GM18526 (cell line): ENCODE results near the gene KLHL35.

ENCODE experiments used
- POLR2A ChIP-seq: IDR thresholded peaks from 3 replicates; pipeline ENCODE4 v1.6.1; 2011; ENCODE audit not compliant: insufficient read length; ENCODE audit errors: extremely low read depth

The KLHL35 gene

GRCh38 chr11:75432911-75433321 lies at the start of gene KLHL35:
Gene KLHL35 (minus strand): TSS chr11:75433203. CDS start chr11:75430629, 2,574 bp downstream.
- no peak for TF ChIP-seq POLR2A

- TF ChIP-seq POLR2A, result no peak
These were observed 49.1 kb upstream of the KLHL35 start for GRCh38 chr11:75481922-75482606.

- TF ChIP-seq POLR2A, result no peak
These were observed 48.4 kb upstream of the KLHL35 start for GRCh38 chr11:75481223-75481921.

GRCh38 chr11:75480185-75481175 lies 47.5 kb upstream of the KLHL35 start:
- no peak for TF ChIP-seq POLR2A

GRCh38 chr11:75479597-75480145 lies 46.7 kb upstream of the KLHL35 start:
- no peak for TF ChIP-seq POLR2A

GRCh38 chr11:75478783-75479596 lies 46.0 kb upstream of the KLHL35 start:
- no peak for TF ChIP-seq POLR2A

- no peak for TF ChIP-seq POLR2A
These were observed 44.6 kb upstream of the KLHL35 start for GRCh38 chr11:75477614-75477935.

GRCh38 chr11:75476739-75477613 lies 44.0 kb upstream of the KLHL35 start:
- TF ChIP-seq POLR2A, result no peak

GRCh38 chr11:75475767-75476650 lies 43.0 kb upstream of the KLHL35 start:
- TF ChIP-seq POLR2A, result no peak

- TF ChIP-seq POLR2A, result no peak
These were observed 42.1 kb upstream of the KLHL35 start for GRCh38 chr11:75474878-75475766.

GRCh38 chr11:75474240-75474639 lies 41.2 kb upstream of the KLHL35 start:
- TF ChIP-seq POLR2A, result no peak

- TF ChIP-seq POLR2A, result no peak
These were observed 40.7 kb upstream of the KLHL35 start for GRCh38 chr11:75473684-75474083.
